Mesendoderm (in vitro differentiated cells): ENCODE data around the gene ELANE.
A peak's percentile ranks its signal among the peaks of the same experiment; 100 is the strongest.

Experiments
- DNase-seq: peaks from one replicate; pipeline ENCODE4 v3.0.0; 2013
- H2AK5ac ChIP-seq: 2 replicates; pipeline ENCODE4 v1.6.1; 2013; ENCODE audit warnings: low read length, inconsistent platforms
- H2BK120ac ChIP-seq: 2 replicates; pipeline ENCODE4 v1.6.1; 2013; ENCODE audit warnings: low read depth, mild to moderate bottlenecking, low read length, moderate library complexity, mixed read lengths
- H2BK15ac ChIP-seq: replicated peaks from 2 replicates; pipeline ENCODE4 v1.6.1; 2013; ENCODE audit warnings: low read depth, mild to moderate bottlenecking, moderate library complexity
- H2BK5ac ChIP-seq: 2 replicates; pipeline ENCODE4 v1.6.1; 2013; ENCODE audit warnings: low read length, inconsistent platforms
- H3K18ac ChIP-seq: 2 replicates; pipeline ENCODE4 v1.6.1; 2013; ENCODE audit warnings: mild to moderate bottlenecking, low read length, mixed read lengths
- H3K23ac ChIP-seq: one replicate; pipeline ENCODE4 v1.6.1; 2013; ENCODE audit warnings: low read length
- H3K27ac ChIP-seq: 2 replicates; pipeline ENCODE4 v1.5.1; 2013; ENCODE audit warnings: low read depth, mild to moderate bottlenecking, inconsistent platforms, low read length, moderate library complexity
- H3K27me3 ChIP-seq: 2 replicates; pipeline ENCODE4 v1.6.1; 2013; ENCODE audit warnings: low read length, control low read depth, mild to moderate bottlenecking, inconsistent platforms; ENCODE audit not compliant: insufficient read depth, poor library complexity
- H3K36me3 ChIP-seq: 2 replicates; pipeline ENCODE4 v1.6.1; 2013; ENCODE audit warnings: low read length, inconsistent platforms; ENCODE audit not compliant: control insufficient read depth, insufficient read depth
- H3K4ac ChIP-seq: one replicate; pipeline ENCODE4 v1.6.1; 2013; ENCODE audit warnings: low read depth, mild to moderate bottlenecking, low read length, moderate library complexity
- H3K4me1 ChIP-seq: 2 replicates; pipeline ENCODE4 v1.6.1; 2013; ENCODE audit warnings: low read depth, low read length, inconsistent platforms; ENCODE audit not compliant: control insufficient read depth
- H3K4me2 ChIP-seq: 2 replicates; pipeline ENCODE4 v1.6.1; 2013; ENCODE audit warnings: low read length
- H3K4me3 ChIP-seq: 2 replicates; pipeline ENCODE4 v1.5.1; 2013; ENCODE audit warnings: mild to moderate bottlenecking, low read length
- H3K56ac ChIP-seq: one replicate; pipeline ENCODE4 v1.6.1; 2013; ENCODE audit warnings: low read length
- H3K79me1 ChIP-seq: 2 replicates; pipeline ENCODE4 v1.6.1; 2013; ENCODE audit warnings: low read length, inconsistent platforms
- H3K79me2 ChIP-seq: 2 replicates; pipeline ENCODE4 v1.6.1; 2013; ENCODE audit warnings: mild to moderate bottlenecking, low read length; ENCODE audit not compliant: control insufficient read depth, insufficient read depth
- H3K9ac ChIP-seq: 2 replicates; pipeline ENCODE4 v1.6.1; 2013; ENCODE audit warnings: low read length, inconsistent platforms
- H4K5ac ChIP-seq: one replicate; pipeline ENCODE4 v1.6.1; 2013; ENCODE audit warnings: low read length
- H4K8ac ChIP-seq: one replicate; pipeline ENCODE4 v1.6.1; 2013; ENCODE audit warnings: low read depth, mild to moderate bottlenecking, control low read depth, low read length, moderate library complexity
- WGBS: extraction: QIAGEN DNeasy Blood & Tissue Kit; methylation state at CpG from one replicate; pipeline ENCODE4 v1.1.7; 2013; ENCODE audit warnings: low lambda C conversion rate, missing lambda C conversion rate; ENCODE audit not compliant: insufficient coverage; ENCODE audit errors: extremely low coverage; 5-methylcytosine and 5-hydroxymethylcytosine counted together

Gene ELANE

GRCh38 chr19:871446-872265 is 19.6 kb downstream of the ELANE start:
- peak; percentile 87 for DNase-seq
- no peak overlapping the region for H3K4me2 ChIP-seq
- peaks cover 2% of the 10 kb centered on the region for H3K36me3 ChIP-seq
- H3K27me3 ChIP-seq, result no peaks in the 10 kb centered on the region
- H3K18ac ChIP-seq, result no peak overlapping the region
- no peak overlapping the region for H2BK5ac ChIP-seq
- H2BK120ac ChIP-seq, result no peak overlapping the region
- no peaks in the 10 kb centered on the region for H3K4me1 ChIP-seq
- H3K9ac ChIP-seq, result no peak overlapping the region
- H3K27ac ChIP-seq, result no peak overlapping the region
- H3K4me3 ChIP-seq, result no peak overlapping the region
- no peak overlapping the region for H4K8ac ChIP-seq
- H3K56ac ChIP-seq, result no peak overlapping the region
- H3K79me2 ChIP-seq, result no peaks in the 10 kb centered on the region
- no CpG with 5 or more reads among the region's 33 CpGs for WGBS
- no peak overlapping the region for H2AK5ac ChIP-seq
- H2BK15ac ChIP-seq, result no peak overlapping the region
- H3K79me1 ChIP-seq, result no peaks in the 10 kb centered on the region
- H3K23ac ChIP-seq, result no peak overlapping the region
- H3K4ac ChIP-seq, result no peak overlapping the region
- no peak overlapping the region for H4K5ac ChIP-seq

GRCh38 chr19:872266-872951 is 20.3 kb downstream of the ELANE start:
- H3K36me3 ChIP-seq, result peaks cover 2% of the 10 kb centered on the region
- H3K18ac ChIP-seq, result no peak overlapping the region
- H3K4me2 ChIP-seq, result no peak overlapping the region
- no peak overlapping the region for H3K23ac ChIP-seq
- H2AK5ac ChIP-seq, result no peak overlapping the region
- no peak overlapping the region for H3K4me3 ChIP-seq
- no peak overlapping the region for H2BK120ac ChIP-seq
- WGBS, result no CpG with 5 or more reads among the region's 27 CpGs
- no peak overlapping the region for H3K9ac ChIP-seq
- DNase-seq, result peak; percentile 88
- no peak overlapping the region for H4K8ac ChIP-seq
- peak overlapping the region; percentile 25 for H3K56ac ChIP-seq
- H3K4me1 ChIP-seq, result no peaks in the 10 kb centered on the region
- no peak overlapping the region for H2BK15ac ChIP-seq
- H3K27me3 ChIP-seq, result no peaks in the 10 kb centered on the region
- no peak overlapping the region for H3K4ac ChIP-seq
- no peaks in the 10 kb centered on the region for H3K79me2 ChIP-seq
- no peaks in the 10 kb centered on the region for H3K79me1 ChIP-seq
- no peak overlapping the region for H2BK5ac ChIP-seq
- H3K27ac ChIP-seq, result no peak overlapping the region
- H4K5ac ChIP-seq, result no peak overlapping the region

GRCh38 chr19:873084-873483 is 21.0 kb downstream of the ELANE start:
- H2AK5ac ChIP-seq, result no peak overlapping the region
- H2BK120ac ChIP-seq, result no peak overlapping the region
- no peaks in the 10 kb centered on the region for H3K79me1 ChIP-seq
- H2BK15ac ChIP-seq, result no peak overlapping the region
- no CpG with 5 or more reads among the region's 13 CpGs for WGBS
- no peaks in the 10 kb centered on the region for H3K4me1 ChIP-seq
- no peaks in the 10 kb centered on the region for H3K27me3 ChIP-seq
- no peak overlapping the region for H3K4me2 ChIP-seq
- no peak overlapping the region for H3K56ac ChIP-seq
- no peak overlapping the region for H4K8ac ChIP-seq
- H4K5ac ChIP-seq, result no peak overlapping the region
- H3K4ac ChIP-seq, result no peak overlapping the region
- H3K36me3 ChIP-seq, result peaks cover 2% of the 10 kb centered on the region
- H3K79me2 ChIP-seq, result no peaks in the 10 kb centered on the region
- no peak overlapping the region for H2BK5ac ChIP-seq
- H3K4me3 ChIP-seq, result no peak overlapping the region
- H3K23ac ChIP-seq, result no peak overlapping the region
- no peak overlapping the region for H3K9ac ChIP-seq
- H3K27ac ChIP-seq, result no peak overlapping the region
- H3K18ac ChIP-seq, result no peak overlapping the region
- DNase-seq, result peak; percentile 74

GRCh38 chr19:873561-874041 is 21.5 kb downstream of the ELANE start:
- no peak overlapping the region for H2AK5ac ChIP-seq
- no peak overlapping the region for H3K27ac ChIP-seq
- H3K4me1 ChIP-seq, result no peaks in the 10 kb centered on the region
- H3K4me3 ChIP-seq, result no peak overlapping the region
- H3K79me2 ChIP-seq, result no peaks in the 10 kb centered on the region
- H4K8ac ChIP-seq, result no peak overlapping the region
- H3K4ac ChIP-seq, result no peak overlapping the region
- no peak overlapping the region for H3K23ac ChIP-seq
- no peak overlapping the region for H3K18ac ChIP-seq
- H2BK5ac ChIP-seq, result no peak overlapping the region
- no peak overlapping the region for H4K5ac ChIP-seq
- H2BK15ac ChIP-seq, result no peak overlapping the region
- no peak overlapping the region for H3K4me2 ChIP-seq
- H3K79me1 ChIP-seq, result no peaks in the 10 kb centered on the region
- H2BK120ac ChIP-seq, result no peak overlapping the region
- no CpG with 5 or more reads among the region's 22 CpGs for WGBS
- no peak for DNase-seq
- H3K9ac ChIP-seq, result no peak overlapping the region
- H3K36me3 ChIP-seq, result peaks cover 2% of the 10 kb centered on the region
- no peaks in the 10 kb centered on the region for H3K27me3 ChIP-seq
- H3K56ac ChIP-seq, result no peak overlapping the region

GRCh38 chr19:875265-875879 is 23.3 kb downstream of the ELANE start:
- Histone ChIP-seq H3K23ac (no peak overlapping the region), H3K36me3 (no peaks in the 10 kb centered on the region), H2BK5ac (no peak overlapping the region), H3K56ac (no peak overlapping the region), H3K27me3 (no peaks in the 10 kb centered on the region), H3K18ac (no peak overlapping the region), H3K27ac (no peak overlapping the region), H3K4me3 (no peak overlapping the region), H2AK5ac (no peak overlapping the region), H3K9ac (no peak overlapping the region), H3K79me2 (no peaks in the 10 kb centered on the region), H4K8ac (no peak overlapping the region), H3K4ac (no peak overlapping the region), H2BK15ac (no peak overlapping the region), H3K4me2 (no peak overlapping the region), H4K5ac (no peak overlapping the region), H3K4me1 (no peaks in the 10 kb centered on the region), H2BK120ac (no peak overlapping the region), H3K79me1 (no peaks in the 10 kb centered on the region)
- DNase-seq, result no peak
- WGBS, result no CpG with 5 or more reads among the region's 28 CpGs
